ENCODE measurements around the gene TSPAN9.

Gene TSPAN9

GRCh38 chr12:3101309-3102024 is 24.3 kb downstream of the TSPAN9 start:
- DNase-seq = no peak

- DNase-seq = no peak
Measured at GRCh38 chr12:3102771-3103410, 25.7 kb downstream of the TSPAN9 start.

GRCh38 chr12:3103806-3104205 is 26.6 kb downstream of the TSPAN9 start:
- DNase-seq = no peak

- no peak for DNase-seq
Measured at GRCh38 chr12:3105690-3106479, 28.7 kb downstream of the TSPAN9 start.

DNA sequence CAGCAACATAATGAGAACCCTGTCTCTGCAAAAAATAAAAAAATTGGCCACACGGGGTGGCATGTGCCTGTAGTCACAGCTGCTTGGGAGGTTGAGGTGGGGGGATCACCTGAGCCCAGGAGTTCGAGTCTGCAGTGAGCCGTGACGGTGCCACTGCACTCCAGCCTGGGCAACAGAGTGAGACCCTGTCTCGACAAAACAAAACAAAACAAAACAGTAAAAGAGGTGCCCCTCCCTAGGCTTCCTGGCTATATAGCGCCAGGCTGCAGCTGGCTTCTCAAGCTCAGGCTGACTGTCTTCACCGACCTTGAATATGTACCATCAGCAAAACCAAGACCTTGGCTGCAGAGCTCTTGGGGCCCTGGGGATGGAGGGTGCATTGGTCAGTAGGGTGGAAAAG is 29.4 kb downstream of the TSPAN9 start:
- no peak for DNase-seq

- DNase-seq = no peak
Measured at GRCh38 chr12:3107071-3107583, 29.9 kb downstream of the TSPAN9 start.

- no peak for DNase-seq
Measured at GRCh38 chr12:3107954-3108353, 30.8 kb downstream of the TSPAN9 start.

GRCh38 chr12:3110578-3110977 is 33.4 kb downstream of the TSPAN9 start:
- DNase-seq = no peak

DNA sequence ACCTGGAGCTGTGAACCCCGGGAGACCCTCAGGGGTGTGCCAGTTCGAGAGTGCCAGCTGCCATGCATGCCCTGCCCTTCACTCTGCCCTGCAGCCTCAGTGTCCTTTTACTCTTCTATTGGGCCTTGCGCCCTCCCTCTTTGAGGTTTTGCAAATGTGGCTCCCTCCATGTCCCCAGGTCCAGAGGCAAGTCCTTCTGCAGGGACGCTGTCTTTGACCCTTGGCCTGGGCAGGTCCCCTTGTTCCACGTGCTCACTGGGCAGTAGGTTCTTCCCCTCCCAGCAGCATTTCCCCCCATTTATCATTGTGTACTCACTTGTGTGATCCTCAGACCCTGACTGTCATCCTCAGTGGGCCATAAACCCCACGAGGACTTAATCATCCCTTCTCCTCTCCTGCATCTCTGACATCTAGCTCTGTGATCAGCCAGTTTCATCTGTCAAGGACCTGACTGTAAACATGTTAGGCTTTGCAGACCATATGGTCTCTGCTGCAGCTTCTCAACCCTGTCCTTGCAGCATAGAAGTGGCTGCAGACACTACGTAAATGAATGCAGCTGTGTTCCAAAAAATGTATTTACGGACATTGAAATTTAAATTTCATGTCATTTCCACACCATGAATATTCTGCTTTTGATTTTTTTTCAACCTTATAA is 36.6 kb downstream of the TSPAN9 start:
- no peak for DNase-seq

DNA sequence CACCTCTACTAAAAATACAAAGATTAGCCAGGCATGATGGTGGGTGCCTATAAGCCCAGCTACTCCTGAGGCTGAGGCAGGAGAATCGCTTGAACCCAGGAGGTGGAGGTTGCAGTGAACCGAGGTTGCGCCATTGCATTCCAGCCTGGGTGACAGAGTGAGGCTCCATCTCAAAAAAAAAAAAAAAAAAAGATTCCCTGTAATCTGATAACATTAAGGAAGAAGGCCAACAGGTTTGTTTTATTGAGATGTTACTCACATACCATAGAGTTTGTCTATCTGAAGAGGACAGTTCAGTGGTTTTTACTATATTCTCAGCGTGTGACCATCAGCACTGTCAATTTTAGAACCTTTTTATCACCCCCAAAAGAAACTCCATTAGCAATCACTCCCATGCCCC is 37.5 kb downstream of the TSPAN9 start:
- no peak for DNase-seq

- DNase-seq = no peak
Measured at GRCh38 chr12:3115078-3115477, 37.9 kb downstream of the TSPAN9 start.

DNA sequence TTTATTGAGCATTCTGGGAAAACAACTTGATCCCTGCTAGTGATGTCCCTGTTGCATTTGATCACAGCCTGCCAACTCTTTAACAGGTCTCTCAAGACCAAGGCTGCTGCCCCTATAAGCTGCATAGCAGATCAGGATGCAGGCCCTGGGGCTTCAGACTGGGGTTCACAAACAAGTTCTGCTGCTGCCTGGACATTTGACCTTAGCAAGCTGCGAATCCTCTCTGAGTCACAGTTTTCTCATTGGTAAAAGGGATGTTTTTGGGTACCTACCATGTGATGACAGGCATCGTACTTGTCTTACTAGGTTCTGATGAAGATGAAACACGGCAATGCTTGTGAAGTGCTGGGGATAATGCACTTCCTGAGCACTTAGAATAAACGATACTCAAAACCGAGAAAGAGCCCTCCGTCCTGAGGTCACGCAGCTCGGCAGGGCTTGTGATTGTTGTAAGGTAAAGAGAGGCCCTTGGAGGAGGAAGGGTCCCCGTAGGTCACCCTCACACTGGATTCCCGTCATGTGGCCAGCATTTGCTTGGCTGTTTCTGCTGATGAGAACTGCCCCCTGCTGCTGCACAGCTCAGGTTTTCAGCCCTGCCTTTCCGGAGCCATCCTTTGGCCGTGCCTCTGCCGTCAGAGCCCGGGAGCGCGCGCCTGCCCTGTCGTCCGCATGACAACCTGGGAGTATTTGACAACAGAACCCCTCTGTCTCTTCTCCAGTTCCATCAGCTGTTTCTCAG is 39.1 kb downstream of the TSPAN9 start:
- no peak for DNase-seq

DNA sequence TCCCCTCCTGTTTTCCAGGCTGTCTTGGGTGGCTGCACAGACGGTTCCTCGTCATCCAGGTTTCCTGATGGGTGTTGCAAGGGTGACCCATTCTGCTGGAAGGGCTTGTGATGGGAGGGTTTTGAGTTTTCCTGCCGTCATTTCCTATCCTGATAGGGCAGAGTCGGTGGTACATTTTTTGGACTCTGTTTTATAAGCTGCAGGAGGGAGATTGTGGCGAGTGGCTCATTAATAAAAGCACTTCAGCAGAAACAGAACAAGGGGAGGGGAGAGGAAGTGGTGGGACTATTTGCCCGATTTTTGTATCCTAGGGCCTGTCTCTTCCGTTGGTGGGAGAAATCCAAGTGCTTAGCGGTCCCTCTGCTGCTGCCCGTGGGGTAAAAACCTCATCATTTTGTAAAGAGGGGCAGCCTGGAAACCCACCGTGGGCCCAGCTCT is 40.0 kb downstream of the TSPAN9 start:
- DNase-seq = no peak

DNA sequence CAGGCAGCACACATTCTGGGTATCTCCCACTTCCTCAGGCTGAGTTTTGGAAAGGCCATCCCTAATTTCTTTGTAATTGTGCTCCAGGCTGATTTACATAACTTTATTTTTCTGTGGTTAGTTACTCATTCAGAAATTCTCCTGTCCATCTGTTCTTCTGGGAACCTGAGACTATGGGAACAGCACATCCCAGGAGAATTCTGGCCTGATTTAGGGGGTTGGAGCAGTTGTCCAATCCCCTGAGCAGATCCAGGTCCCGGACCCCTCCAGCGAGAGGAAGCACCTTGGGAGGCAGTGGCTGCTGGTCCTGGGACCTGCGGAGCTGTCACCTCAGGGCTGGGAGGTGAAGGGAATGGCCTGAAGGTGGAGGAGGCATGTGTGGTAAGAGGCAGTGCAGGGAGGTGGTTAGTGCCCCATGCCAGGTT is 40.4 kb downstream of the TSPAN9 start:
- DNase-seq = no peak

GRCh38 chr12:3119192-3119755 is 42.1 kb downstream of the TSPAN9 start:
- no peak for DNase-seq

GRCh38 chr12:3119756-3120601 is 42.8 kb downstream of the TSPAN9 start:
- DNase-seq = no peak

GRCh38 chr12:3120701-3121100 is 43.5 kb downstream of the TSPAN9 start:
- no peak for DNase-seq

- no peak for DNase-seq
Measured at GRCh38 chr12:3122841-3123678, 45.9 kb downstream of the TSPAN9 start.

DNA sequence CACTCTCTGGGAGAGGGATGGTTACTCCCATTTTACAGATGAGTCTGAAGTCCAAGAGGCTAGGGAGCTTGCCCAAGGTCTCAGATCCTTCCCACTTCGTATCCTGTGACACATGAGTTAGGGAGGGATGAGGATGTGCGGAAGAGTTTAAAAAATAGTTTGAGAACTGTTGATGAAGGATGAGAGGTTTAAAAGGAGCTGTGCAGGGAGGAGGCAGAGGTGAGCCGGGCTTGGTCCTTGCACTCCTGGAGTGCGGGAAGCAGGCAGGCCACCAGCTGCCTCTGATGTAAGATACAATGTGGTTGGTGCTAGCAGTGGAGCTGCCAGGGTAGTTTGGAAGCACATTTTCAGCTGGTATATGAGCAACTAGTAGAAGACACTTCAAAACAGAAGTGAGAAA is 46.5 kb downstream of the TSPAN9 start:
- no peak for DNase-seq

DNA sequence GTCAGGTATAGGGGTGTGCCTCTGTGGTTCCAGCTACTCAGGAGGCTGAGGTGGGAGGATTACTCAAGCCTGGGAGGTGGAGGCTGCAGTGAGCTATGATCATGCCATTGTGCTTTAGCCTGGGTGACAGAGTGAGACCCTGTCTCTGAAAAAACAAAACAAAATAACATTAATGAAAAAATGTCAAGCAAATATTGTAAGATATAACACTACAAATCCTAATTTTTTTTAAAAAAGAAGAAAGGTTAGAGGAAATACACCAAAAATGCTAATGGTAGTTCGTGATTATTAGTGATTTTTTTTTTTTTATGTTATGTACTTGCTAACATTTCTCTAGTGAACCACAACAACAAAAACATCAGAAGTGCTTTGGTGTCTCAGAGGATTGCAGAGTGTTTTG is 47.7 kb downstream of the TSPAN9 start:
- no peak for DNase-seq
